Muscle of leg (tissue), 11 donors: ENCODE measurements around the gene DHRS1. TPM values are rescaled to one million over a fixed set of nuclear protein-coding genes. Genes with fewer than 3 reads are reported as not detected.

Source experiments
- DNase-seq: peaks from one replicate; pipeline ENCODE4 v3.0.0; 2013
- H3K27ac ChIP-seq: one replicate; pipeline ENCODE4 v1.5.1; 2013; ENCODE audit warnings: mild to moderate bottlenecking, low read length, control low read depth
- H3K27me3 ChIP-seq: one replicate; pipeline ENCODE4 v1.6.1; 2013; ENCODE audit warnings: low read length; ENCODE audit not compliant: control insufficient read depth, insufficient read depth
- H3K36me3 ChIP-seq: one replicate; pipeline ENCODE4 v1.6.1; 2013; ENCODE audit warnings: low read length; ENCODE audit not compliant: control insufficient read depth, insufficient read depth
- H3K4me1 ChIP-seq: one replicate; pipeline ENCODE4 v1.6.1; 2013; ENCODE audit warnings: low read length; ENCODE audit not compliant: control insufficient read depth, insufficient read depth
- H3K4me3 ChIP-seq: one replicate; pipeline ENCODE4 v1.5.1; 2013; ENCODE audit warnings: low read length, control low read depth
- H3K9me3 ChIP-seq: replicated peaks from 2 replicates; pipeline ENCODE4 v1.6.1; 2013; ENCODE audit warnings: low read depth, low read length; ENCODE audit not compliant: control insufficient read depth
- WGBS: methylation state at CpG from one replicate; pipeline ENCODE4 v1.1.5; 2013; ENCODE audit warnings: missing lambda C conversion rate; ENCODE audit not compliant: insufficient coverage; 5-methylcytosine and 5-hydroxymethylcytosine counted together
- polyA plus RNA-seq, 8 donors: library from polyadenylated mRNA; unstranded; fragments of 120-200 nt; gene quantifications; one replicate each; pipeline versions ENCODE4 v1.2.1 to v1.2.3, GENCODE V29; 2013; ENCODE audit warnings: inconsistent platforms in 1 of 8, low replicate concordance in 1 of 8; ENCODE audit not compliant: insufficient read length in 8 of 8, insufficient read depth in 1 of 8
- total RNA-seq: library from RNA; stranded (reverse); fragments of 120-200 nt; gene quantifications from one replicate; pipeline ENCODE4 v1.2.4, GENCODE V29; 2013

DHRS1 gene
- total and polyA plus RNA-seq, 9 donors = 6.9 to 24.5 (median 16.7) TPM

DNA sequence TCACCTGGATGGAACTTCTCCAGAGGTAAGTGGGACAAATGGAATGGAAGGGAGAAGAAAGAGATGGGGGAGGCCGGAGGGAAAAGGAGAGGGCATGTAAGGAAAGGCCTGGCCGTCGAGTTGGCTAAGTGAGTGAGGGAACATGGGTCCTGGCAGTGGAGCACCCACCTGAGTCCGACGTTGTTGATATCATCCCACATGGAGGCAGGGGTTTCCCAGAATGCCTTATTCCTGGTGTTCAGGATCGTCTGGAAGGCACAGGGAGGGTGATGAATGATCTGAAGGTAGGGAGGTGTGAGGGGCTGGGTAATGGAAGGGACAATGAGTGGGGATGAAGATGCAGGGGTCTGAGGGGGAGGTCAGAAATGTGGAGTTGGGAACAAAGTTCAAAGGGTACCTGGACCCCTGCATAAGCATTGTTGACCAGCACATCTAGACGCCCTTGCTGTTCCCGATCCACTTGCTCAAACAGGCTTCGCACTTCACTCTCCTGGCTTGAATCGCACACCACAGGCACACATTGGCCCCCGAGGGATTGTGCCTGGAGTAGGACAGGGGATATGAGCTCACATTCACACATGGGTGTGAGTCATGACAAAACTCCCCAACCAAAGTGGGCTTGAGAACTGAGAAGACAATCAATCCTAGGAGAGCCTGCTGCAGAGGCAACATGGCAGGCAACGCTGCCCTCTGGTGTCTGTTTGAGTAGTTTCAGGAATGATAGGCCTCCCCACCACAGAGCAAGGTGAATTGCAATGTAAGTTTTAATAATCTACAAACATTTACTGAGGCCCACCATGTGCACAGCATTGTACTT, 3.0 kb downstream of the DHRS1 start:
- H3K4me1 ChIP-seq = peaks cover 20% of the 10 kb centered on the region
- no peaks in the 10 kb centered on the region for H3K9me3 ChIP-seq
- WGBS = 67% methylated on average over 6 of the region's 12 CpGs
- no peaks in the 10 kb centered on the region for H3K27me3 ChIP-seq
- H3K4me3 ChIP-seq = no peak overlapping the region
- DNase-seq = peak; percentile 81
- no peak overlapping the region for H3K27ac ChIP-seq
- H3K36me3 ChIP-seq = peaks cover 30% of the 10 kb centered on the region

DNA sequence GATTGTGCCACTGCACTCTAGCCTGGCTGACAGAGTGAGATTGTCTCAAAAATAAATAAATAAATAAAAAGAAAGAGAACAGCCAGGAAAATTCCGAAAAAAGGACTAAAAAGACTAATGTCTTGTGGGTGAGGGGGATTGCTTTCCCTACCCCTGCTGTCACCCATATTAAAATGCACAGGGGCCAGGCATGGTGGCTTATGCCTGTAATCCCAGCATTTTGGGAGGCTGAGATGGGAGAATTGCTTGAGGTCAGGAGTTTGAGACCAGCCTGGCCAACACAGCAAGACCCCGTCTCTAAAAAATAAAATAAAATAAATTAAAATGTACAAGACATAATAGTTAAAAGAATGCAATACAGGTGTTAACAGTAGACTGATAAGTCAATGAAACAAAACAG, 6.1 kb downstream of the DHRS1 start:
- no CpG with 5 or more reads among the region's 2 CpGs for WGBS
- Histone ChIP-seq H3K36me3 (peaks cover 47% of the 10 kb centered on the region), H3K4me1 (peaks cover 4% of the 10 kb centered on the region), H3K27ac (no peak overlapping the region), H3K4me3 (no peak overlapping the region), H3K27me3 (no peaks in the 10 kb centered on the region), H3K9me3 (no peaks in the 10 kb centered on the region)
- no peak for DNase-seq

DNA sequence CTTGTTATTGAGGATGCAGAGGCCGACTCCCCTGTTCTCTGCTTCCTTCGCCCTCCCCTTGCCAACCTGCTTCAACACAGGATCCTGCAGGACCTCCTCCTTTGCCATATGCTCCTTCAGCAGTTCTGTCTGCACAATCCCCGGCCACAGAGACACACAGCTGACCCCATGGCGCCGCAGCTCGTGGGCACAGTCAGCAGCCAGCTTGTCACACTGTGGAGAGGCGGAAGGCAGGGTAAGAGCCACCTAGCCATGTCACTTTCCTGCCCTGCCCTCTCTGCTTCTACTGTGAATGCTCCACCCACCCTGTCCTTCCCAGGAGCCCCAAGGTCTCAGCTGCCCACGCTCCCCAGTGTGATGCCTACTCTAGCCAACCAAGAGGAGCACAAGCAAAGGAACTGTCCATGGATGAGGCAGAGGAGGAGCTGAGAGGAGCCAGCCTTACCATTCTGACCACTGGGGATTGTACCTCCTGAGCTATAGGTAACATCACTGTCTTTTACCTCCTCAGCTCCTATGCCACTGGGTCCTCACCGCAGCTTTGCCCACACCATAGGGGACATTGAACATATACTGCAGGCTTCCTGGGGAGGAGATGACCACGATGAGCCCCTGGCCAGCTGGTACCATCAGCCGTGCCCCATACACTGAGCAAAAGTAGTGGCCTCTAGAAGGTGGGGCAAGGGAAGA, 7.3 kb downstream of the DHRS1 start:
- Histone ChIP-seq H3K27me3 (no peaks in the 10 kb centered on the region), H3K9me3 (no peaks in the 10 kb centered on the region), H3K4me3 (no peak overlapping the region), H3K4me1 (peaks cover 4% of the 10 kb centered on the region), H3K36me3 (peaks cover 47% of the 10 kb centered on the region), H3K27ac (no peak overlapping the region)
- 82% methylated on average over 6 of the region's 11 CpGs for WGBS
- DNase-seq = no peak

DNA sequence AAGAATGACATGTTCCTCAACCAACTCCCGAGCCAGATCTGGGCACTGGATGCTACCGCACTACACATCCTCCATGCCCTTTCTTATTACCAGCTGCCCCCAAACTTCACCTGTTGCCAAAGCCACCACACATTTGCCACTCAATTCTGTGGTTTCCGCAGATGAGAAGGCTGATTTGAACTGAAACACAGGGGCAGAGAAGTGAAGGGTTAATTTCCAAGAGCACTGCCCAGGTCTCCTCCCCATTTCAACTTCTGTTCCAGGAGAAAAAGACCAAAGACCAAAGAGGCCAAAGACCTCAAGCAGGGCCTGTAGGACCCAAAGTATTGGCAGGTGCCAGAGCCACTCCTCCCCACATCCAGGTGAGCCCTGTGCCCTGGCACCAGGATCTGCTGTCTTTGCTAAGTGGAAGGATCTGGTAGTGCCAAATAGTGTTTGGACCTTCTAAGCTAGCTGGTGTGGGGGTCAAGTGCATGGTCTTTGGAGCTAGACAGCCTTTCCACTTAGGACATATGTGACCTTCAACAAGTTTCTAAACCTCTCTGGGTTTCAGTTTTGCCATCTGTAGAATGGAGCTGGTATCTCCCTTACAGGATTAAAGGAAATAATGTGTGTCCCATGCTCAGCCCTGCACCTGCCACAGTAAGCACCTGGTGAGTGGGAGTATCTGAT, 8.0 kb downstream of the DHRS1 start:
- Histone ChIP-seq H3K36me3 (peaks cover 47% of the 10 kb centered on the region), H3K4me1 (peaks cover 2% of the 10 kb centered on the region), H3K9me3 (no peaks in the 10 kb centered on the region), H3K27ac (no peak overlapping the region), H3K27me3 (no peaks in the 10 kb centered on the region), H3K4me3 (no peak overlapping the region)
- no peak for DNase-seq
- WGBS = 81% methylated on average over 3 of the region's 3 CpGs

DNA sequence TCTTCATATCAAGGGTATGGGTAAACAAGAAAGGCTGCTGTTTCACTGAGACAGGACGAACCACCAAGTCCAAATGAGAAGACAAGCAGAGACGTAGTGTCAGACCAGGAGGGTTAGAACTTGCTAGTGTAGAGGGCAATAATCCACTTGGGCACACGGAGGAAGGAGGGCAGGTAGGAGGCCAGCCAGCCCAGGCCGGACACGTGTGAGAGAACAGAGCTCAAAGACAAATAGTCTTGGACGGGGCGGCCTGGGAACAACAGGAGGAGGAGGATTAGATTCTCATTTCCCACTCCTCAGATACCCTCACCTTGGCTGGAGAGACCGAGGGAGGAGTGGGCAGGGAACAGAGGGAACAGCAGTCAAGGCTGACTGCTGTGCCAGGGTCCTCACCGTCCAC, 8.8 kb downstream of the DHRS1 start:
- no peak for DNase-seq
- no peaks in the 10 kb centered on the region for H3K9me3 ChIP-seq
- no peak overlapping the region for H3K4me3 ChIP-seq
- H3K27ac ChIP-seq = no peak overlapping the region
- peaks cover 39% of the 10 kb centered on the region for H3K36me3 ChIP-seq
- 67% methylated on average over 4 of the region's 9 CpGs for WGBS
- no peaks in the 10 kb centered on the region for H3K27me3 ChIP-seq
- H3K4me1 ChIP-seq = no peaks in the 10 kb centered on the region

DNA sequence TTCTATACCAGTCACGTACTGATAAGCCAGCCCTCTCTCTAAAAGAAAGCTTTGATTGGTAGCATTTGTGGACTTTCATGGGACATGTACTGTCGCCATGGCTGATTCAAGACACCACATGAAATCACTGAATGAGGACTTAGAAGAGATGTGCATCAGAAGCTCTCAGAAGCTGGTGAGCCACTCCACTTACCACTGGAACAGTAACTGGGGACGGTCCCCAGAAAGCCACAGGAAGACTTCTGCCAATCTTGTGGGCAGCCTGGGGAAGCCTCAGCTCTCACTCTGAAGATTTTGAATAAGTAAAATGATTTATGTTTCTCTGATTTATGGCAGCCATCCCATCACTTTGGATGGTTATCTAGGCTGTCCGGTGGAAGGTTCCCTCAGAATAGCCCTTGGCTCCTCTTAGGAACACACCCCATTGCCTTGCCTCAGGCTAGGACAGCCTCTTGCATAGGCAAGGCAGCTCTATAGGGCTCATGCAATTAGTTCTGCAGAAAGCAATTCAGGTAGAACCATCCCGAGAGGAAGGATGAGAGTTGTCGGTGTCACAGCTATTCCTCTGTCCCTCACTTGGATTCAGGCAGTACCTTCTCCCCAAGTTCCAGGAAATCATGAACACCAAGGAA, 9.8 kb downstream of the DHRS1 start:
- Histone ChIP-seq H3K27me3 (no peaks in the 10 kb centered on the region), H3K9me3 (no peaks in the 10 kb centered on the region), H3K36me3 (peaks cover 34% of the 10 kb centered on the region), H3K4me1 (no peaks in the 10 kb centered on the region), H3K27ac (no peak overlapping the region), H3K4me3 (no peak overlapping the region)
- DNase-seq = no peak
- 100% methylated on average over 2 of the region's 6 CpGs for WGBS

DNA sequence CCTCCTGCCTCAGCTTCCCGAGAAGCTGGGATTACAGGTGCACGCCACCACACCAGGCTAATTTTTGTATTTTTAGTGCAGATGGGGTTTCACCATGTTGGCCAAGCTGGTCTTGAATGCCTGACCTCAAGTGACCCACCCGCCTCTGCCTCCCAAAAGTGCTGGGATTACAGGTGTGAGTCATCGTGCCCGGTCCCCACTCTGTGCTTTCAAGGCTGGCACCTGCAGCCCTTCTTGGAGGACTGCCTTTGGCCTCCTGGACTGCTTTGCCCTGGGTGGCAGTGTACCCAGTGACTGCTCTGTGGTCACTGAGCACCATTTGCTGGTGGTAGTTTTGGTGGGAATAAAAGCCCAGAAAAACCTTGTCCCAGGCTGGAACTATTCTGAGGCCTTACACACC, 12.6 kb downstream of the DHRS1 start:
- Histone ChIP-seq H3K4me3 (no peak overlapping the region), H3K36me3 (peaks cover 26% of the 10 kb centered on the region), H3K9me3 (no peaks in the 10 kb centered on the region), H3K27me3 (no peaks in the 10 kb centered on the region), H3K27ac (no peak overlapping the region), H3K4me1 (peaks cover 11% of the 10 kb centered on the region)
- DNase-seq = no peak
- WGBS = 92% methylated on average over 2 of the region's 5 CpGs

DNA sequence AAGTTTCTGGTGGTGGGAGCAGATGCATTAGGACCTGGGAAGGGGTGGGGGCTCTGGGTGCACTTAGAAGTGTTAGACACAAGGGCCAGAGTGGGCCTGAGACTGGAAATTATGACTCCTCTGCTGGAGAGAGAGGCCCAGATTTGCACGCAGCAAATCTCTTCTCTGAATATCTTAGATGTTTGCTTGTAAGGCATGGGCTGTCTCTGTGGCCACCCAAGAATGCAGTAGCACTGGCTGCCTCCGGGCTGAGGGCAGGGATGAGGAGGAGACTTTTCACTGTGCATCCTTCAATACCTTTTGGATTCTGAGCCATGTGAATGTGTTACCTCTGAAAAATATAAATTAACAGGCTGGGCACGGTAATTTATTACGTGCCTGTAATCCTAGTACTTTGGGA, 14.2 kb downstream of the DHRS1 start:
- Histone ChIP-seq H3K4me1 (peaks cover 11% of the 10 kb centered on the region), H3K4me3 (no peak overlapping the region), H3K9me3 (no peaks in the 10 kb centered on the region), H3K27me3 (no peaks in the 10 kb centered on the region), H3K27ac (no peak overlapping the region), H3K36me3 (peaks cover 11% of the 10 kb centered on the region)
- DNase-seq = no peak
- 75% methylated on average over 1 of the region's 4 CpGs for WGBS

DNA sequence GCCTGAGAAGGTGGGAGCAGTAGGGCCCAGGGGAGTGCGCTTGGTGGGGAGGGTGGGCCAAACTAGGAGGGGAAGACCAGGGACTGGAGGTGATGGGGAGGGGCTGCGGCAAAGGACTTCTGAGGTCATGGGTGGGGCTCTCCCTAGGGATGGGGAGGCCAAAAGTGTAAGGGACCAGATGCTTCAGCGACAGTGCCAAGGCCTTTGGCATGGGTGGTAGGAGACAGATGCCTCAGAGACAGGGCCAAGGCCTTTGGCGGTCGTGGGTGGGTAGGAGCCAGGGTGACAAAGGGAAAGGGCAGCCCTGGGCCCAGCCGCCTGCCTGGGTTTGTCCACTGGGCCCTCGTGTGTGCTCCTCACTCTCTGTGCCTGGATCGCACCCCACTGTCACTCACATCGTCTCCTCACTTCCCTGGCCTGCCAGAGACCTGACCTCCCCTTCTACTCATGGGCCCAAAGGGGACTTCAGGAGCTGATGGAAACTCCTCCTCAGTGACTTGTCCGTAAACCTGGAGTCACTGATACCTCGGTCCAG, 15.0 kb downstream of the DHRS1 start:
- Histone ChIP-seq H3K27me3 (no peaks in the 10 kb centered on the region), H3K4me3 (no peak overlapping the region), H3K4me1 (peaks cover 11% of the 10 kb centered on the region), H3K36me3 (peaks cover 3% of the 10 kb centered on the region), H3K27ac (no peak overlapping the region), H3K9me3 (no peaks in the 10 kb centered on the region)
- WGBS = 87% methylated on average over 5 of the region's 11 CpGs
- DNase-seq = no peak
